OCI-LY7 (cell line): Measurements from ENCODE around the gene BCAT1. TPM values are rescaled to one million over a fixed set of nuclear protein-coding genes. Genes with fewer than 3 reads are reported as not detected.

Experiments used
- BruUV-seq: library from RNA; stranded (reverse); fragments of 400-500 nt; replicated peaks from 2 replicates; lab custom pipeline; 2021; lab: Mats Ljungman, UMichigan
- CTCF ChIA-PET: fragments of 300-600 bp; sonication (Branson Sonifier 250); formaldehyde crosslinking; loops from one replicate; lab custom pipeline; 2022; ENCODE audit warnings: antibody characterized with exemption; ENCODE audit not compliant: unreplicated experiment; lab: Charles Lee
- POLR2A ChIA-PET: fragments of 300-600 bp; sonication (Branson Sonifier 250); formaldehyde crosslinking; loops from one replicate; lab custom pipeline; 2022; ENCODE audit warnings: antibody characterized with exemption; lab: Charles Lee
- DNase-seq: peaks from one replicate; pipeline ENCODE4 v3.0.0-alpha.2; 2015; ENCODE audit warnings: low spot score
- H2AFZ ChIP-seq: fragments of 200-600 bp; sonication (generic), shearing (Covaris generic); 2 replicates; pipeline ENCODE4 v1.6.1; 2014; ENCODE audit warnings: mild to moderate bottlenecking, antibody characterized with exemption, low read length, moderate library complexity
- H3K27ac ChIP-seq: fragments of 200-600 bp; sonication (generic); 2 replicates; pipeline ENCODE4 v1.5.1; 2014; ENCODE audit warnings: mixed run types, low read depth, mild to moderate bottlenecking, moderate library complexity, low read length, inconsistent platforms; ENCODE audit not compliant: poor library complexity, severe bottlenecking
- H3K36me3 ChIP-seq: fragments of 200-600 bp; sonication (generic); 2 replicates; pipeline ENCODE4 v1.6.1; 2014; ENCODE audit warnings: mild to moderate bottlenecking, antibody characterized with exemption, low read length, moderate library complexity, mixed read lengths; ENCODE audit not compliant: insufficient read depth
- H3K4me1 ChIP-seq: fragments of 200-600 bp; sonication (generic); 2 replicates; pipeline ENCODE4 v1.5.1; 2014; ENCODE audit warnings: mild to moderate bottlenecking, low read length; ENCODE audit not compliant: insufficient read depth, poor library complexity, severe bottlenecking
- H3K4me2 ChIP-seq: fragments of 200-600 bp; sonication (generic); 2 replicates; pipeline ENCODE4 v1.6.1; 2014; ENCODE audit warnings: mild to moderate bottlenecking, low read length
- H3K4me3 ChIP-seq: fragments of 200-600 bp; sonication (generic); 2 replicates; pipeline ENCODE4 v1.5.1; 2014; ENCODE audit warnings: mild to moderate bottlenecking, low read depth, low read length; ENCODE audit not compliant: poor library complexity, severe bottlenecking
- H3K79me2 ChIP-seq: fragments of 200-600 bp; sonication (generic); 2 replicates; pipeline ENCODE4 v1.6.1; 2016; ENCODE audit warnings: low read depth, mild to moderate bottlenecking, low read length, moderate library complexity, mixed read lengths; ENCODE audit not compliant: insufficient read depth
- H3K9me2 ChIP-seq: fragments of 200-600 bp; sonication (generic); 2 replicates; pipeline ENCODE4 v1.6.1; 2016; ENCODE audit warnings: mild to moderate bottlenecking, low read length, mixed read lengths; ENCODE audit not compliant: insufficient read depth
- H3K9me3 ChIP-seq: fragments of 200-600 bp; sonication (generic); 2 replicates; pipeline ENCODE4 v1.6.1; 2014; ENCODE audit warnings: mild to moderate bottlenecking, mixed run types, low read length, mixed read lengths
- H4K20me1 ChIP-seq: fragments of 200-600 bp; sonication (generic); 2 replicates; pipeline ENCODE4 v1.6.1; 2014; ENCODE audit warnings: mild to moderate bottlenecking, antibody characterized with exemption, low read length, moderate library complexity, mixed read lengths; ENCODE audit not compliant: insufficient read depth
- EZH2phosphoT487 ChIP-seq: fragments of 200-600 bp; sonication (generic); IDR thresholded peaks from 2 replicates; pipeline ENCODE4 v1.6.1; 2018; ENCODE audit warnings: low read depth, borderline replicate concordance, mild to moderate bottlenecking, mixed run types, antibody characterized with exemption, low read length, moderate library complexity, mixed read lengths
- intact Hi-C: fragments of 100-400 bp; cut with micrococcal nuclease; formaldehyde crosslinking; loops from one replicate; pipeline ENCODE4 v1.10.0; 2022; ENCODE audit not compliant: unreplicated experiment
- total RNA-seq, 2 experiments: library from RNA; depleted of rRNA in 1 of 2; stranded (reverse); fragments of >200 nt in 1 of 2; shearing (Covaris generic) in 1 of 2; gene quantifications; 2 replicates each; pipeline ENCODE4 v1.2.3, GENCODE V29; 2014 to 2022
- TF ChIP-seq, protein P1 (sequence below): fragments of 200-600 bp; sonication (generic); conservative IDR thresholded peaks from 2 replicates; pipeline ENCODE4 v1.5.1; 2014; ENCODE audit warnings: mild to moderate bottlenecking, antibody characterized with exemption, low read length, moderate library complexity, mixed read lengths

Gene BCAT1
- total RNA-seq, 2 experiments from 2014 or later = 121 to 207 TPM

DNA sequence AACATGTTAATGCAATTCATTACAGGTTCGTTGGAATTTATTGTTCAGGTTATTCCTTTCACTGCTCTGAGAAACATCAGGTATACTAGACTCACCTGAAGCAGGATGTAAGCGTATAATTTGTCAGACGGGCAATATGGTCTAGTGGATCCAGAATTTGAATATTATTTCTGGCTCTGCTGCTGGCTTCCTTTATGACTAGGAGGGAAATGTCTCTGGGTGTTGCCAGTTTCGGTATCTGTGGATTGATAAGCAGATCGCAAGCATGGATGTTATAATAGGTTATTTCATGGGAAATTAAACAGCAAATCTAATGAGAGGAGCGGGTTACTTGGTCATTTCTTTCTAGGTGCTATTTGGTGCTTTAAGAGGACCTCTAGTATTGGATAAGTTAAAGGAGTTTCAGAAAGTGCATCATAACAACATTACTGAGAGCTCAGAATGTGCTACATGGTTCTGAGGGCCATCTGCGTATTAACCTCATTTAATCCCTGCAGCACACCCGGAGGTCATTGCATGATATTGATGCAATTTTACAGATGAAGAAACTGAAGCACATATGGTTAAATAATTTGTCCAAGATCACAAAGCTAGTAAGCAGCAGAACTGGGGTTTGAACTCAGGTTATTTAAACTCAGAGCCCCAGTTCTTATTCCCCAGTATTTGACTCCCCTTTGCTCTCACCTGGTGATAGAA, 47.3 kb upstream of the BCAT1 start:
- POLR2A ChIA-PET = interaction anchor here (0.7 to 17.9 kb wide), 11 partner anchors 9 to 839 kb away, joined by 3 to 911 read pairs (median 6); a partner anchor contains a TSS

GRCh38 chr12:24993793-24994192, 44.9 kb upstream of the BCAT1 start:
- no peak for DNase-seq
- peak overlapping the region; percentile 73 for H3K27ac ChIP-seq
- peak overlapping the region; percentile 51 for H3K4me3 ChIP-seq
- no peaks in the 10 kb centered on the region for H3K9me3 ChIP-seq
- no peaks in the 10 kb centered on the region for H3K36me3 ChIP-seq
- intact Hi-C loops = loop anchor here (5.0 kb wide), 1 partner anchor 259 kb away; the partner anchor contains the start of gene KRAS
- BruUV-seq = no TSS peak
- peaks cover 48% of the 10 kb centered on the region; the same call in 1 of the 2 replicates for H3K79me2 ChIP-seq
- H3K4me2 ChIP-seq = peak overlapping the region; percentile 71
- no peaks in the 10 kb centered on the region for H4K20me1 ChIP-seq
- H2AFZ ChIP-seq = peak overlapping the region; percentile 78
- H3K9me2 ChIP-seq = no peaks in the 10 kb centered on the region
- TF ChIP-seq, protein P1, sequence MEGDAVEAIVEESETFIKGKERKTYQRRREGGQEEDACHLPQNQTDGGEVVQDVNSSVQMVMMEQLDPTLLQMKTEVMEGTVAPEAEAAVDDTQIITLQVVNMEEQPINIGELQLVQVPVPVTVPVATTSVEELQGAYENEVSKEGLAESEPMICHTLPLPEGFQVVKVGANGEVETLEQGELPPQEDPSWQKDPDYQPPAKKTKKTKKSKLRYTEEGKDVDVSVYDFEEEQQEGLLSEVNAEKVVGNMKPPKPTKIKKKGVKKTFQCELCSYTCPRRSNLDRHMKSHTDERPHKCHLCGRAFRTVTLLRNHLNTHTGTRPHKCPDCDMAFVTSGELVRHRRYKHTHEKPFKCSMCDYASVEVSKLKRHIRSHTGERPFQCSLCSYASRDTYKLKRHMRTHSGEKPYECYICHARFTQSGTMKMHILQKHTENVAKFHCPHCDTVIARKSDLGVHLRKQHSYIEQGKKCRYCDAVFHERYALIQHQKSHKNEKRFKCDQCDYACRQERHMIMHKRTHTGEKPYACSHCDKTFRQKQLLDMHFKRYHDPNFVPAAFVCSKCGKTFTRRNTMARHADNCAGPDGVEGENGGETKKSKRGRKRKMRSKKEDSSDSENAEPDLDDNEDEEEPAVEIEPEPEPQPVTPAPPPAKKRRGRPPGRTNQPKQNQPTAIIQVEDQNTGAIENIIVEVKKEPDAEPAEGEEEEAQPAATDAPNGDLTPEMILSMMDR = no peak
- TF ChIP-seq EZH2phosphoT487 = no peak
- peaks cover 80% of the 10 kb centered on the region for H3K4me1 ChIP-seq
- ChIA-PET POLR2A (interaction anchor here (0.7 to 17.9 kb wide), 15 partner anchors 8 to 1781 kb away, joined by 3 to 911 read pairs (median 8); a partner anchor contains a TSS), CTCF (interaction anchor here (1.0 to 1.2 kb wide), 3 partner anchors 58 to 136 kb away, joined by 3 to 4 read pairs (median 4); no protein-coding TSS in a partner anchor)

More for the DNA sequence above, 47.3 kb upstream of the BCAT1 start:
- H3K4me3 ChIP-seq = peak overlapping the region; percentile 63
- peaks cover 63% of the 10 kb centered on the region; the same call in 1 of the 2 replicates for H3K79me2 ChIP-seq
- CTCF ChIA-PET = interaction anchor here (0.9 to 2.3 kb wide), 5 partner anchors 29 to 60 kb away, joined by 3 to 12 read pairs (median 4); no protein-coding TSS in a partner anchor
- intact Hi-C loops = no loop called here
- peak overlapping the region; percentile 9; the same call in 1 of the 2 replicates for H2AFZ ChIP-seq
- peak; percentile 75 for DNase-seq
- no peaks in the 10 kb centered on the region for H4K20me1 ChIP-seq
- peak overlapping the region; percentile 98 for H3K27ac ChIP-seq
- H3K9me2 ChIP-seq = no peaks in the 10 kb centered on the region
- no TSS peak for BruUV-seq
- peak overlapping the region; percentile 93 for H3K4me2 ChIP-seq
- TF ChIP-seq, protein P1 = 0 out of 2 replicates have a peak, but pooled peaks have one; percentile 19
- no peak for TF ChIP-seq EZH2phosphoT487
- peaks cover 97% of the 10 kb centered on the region for H3K4me1 ChIP-seq
- H3K9me3 ChIP-seq = no peaks in the 10 kb centered on the region
- no peaks in the 10 kb centered on the region for H3K36me3 ChIP-seq
